Stomach (tissue), 4 donors: ENCODE results near the gene DIRAS1.

Experiments
- CTCF ChIP-seq, 7 experiments: fragments of 450-650 bp in 4 of 7; fragments of 200-600 bp in 3 of 7; sonication (generic) in 3 of 7; IDR thresholded peaks; one replicate each; pipeline ENCODE4 v1.5.1; 2016 to 2019; ENCODE audit warnings: antibody characterized with exemption in 7 of 7, control low read depth in 2 of 7, mild to moderate bottlenecking in 1 of 7
- EP300 ChIP-seq: sonication (generic); formaldehyde crosslinking; IDR thresholded peaks from one replicate; pipeline ENCODE4 v1.6.1; 2017; ENCODE audit warnings: antibody characterized with exemption
- POLR2A ChIP-seq, 4 donors: fragments of 450-650 bp; IDR thresholded peaks; one replicate each; pipeline ENCODE4 v1.6.1; 2016; ENCODE audit warnings: antibody characterized with exemption in 4 of 4, control low read depth in 2 of 4, mild to moderate bottlenecking in 1 of 4, moderate library complexity in 1 of 4
- POLR2AphosphoS5 ChIP-seq, 3 donors: sonication (generic); formaldehyde crosslinking; IDR thresholded peaks; one replicate each; pipeline ENCODE4 v1.6.1; 2016; ENCODE audit warnings: antibody characterized with exemption in 3 of 3

GRCh38 chr19:2665103-2665502 lies 56.1 kb downstream of the DIRAS1 start:
- no peak for TF ChIP-seq CTCF (IDR thresholded peaks at IDR 0.05)
- TF ChIP-seq POLR2A (IDR thresholded peaks at IDR 0.05): no peak
- TF ChIP-seq POLR2AphosphoS5 (IDR thresholded peaks at IDR 0.05): no peak
- no peak for TF ChIP-seq EP300
